GM21515 (cell line): ENCODE results near the gene IWS1.

Source experiments
- ATAC-seq: cut with Tn5 transposase; IDR thresholded peaks from one replicate; pipeline ENCODE4 v1.9.1; 2021; ENCODE audit not compliant: unreplicated experiment

IWS1 gene

GRCh38 chr2:127506510-127506909, 19.8 kb downstream of the IWS1 start:
- ATAC-seq: no peak

- ATAC-seq: no peak
These were observed 21.5 kb downstream of the IWS1 start for GRCh38 chr2:127504552-127505430.

- no peak for ATAC-seq
These were observed 22.8 kb downstream of the IWS1 start for GRCh38 chr2:127503491-127503890.

GRCh38 chr2:127498386-127498785, 27.9 kb downstream of the IWS1 start:
- no peak for ATAC-seq

- no peak for ATAC-seq
These were observed 36.0 kb downstream of the IWS1 start for GRCh38 chr2:127490283-127490682.

GRCh38 chr2:127486247-127487058, 39.8 kb downstream of the IWS1 start:
- no peak for ATAC-seq

- no peak for ATAC-seq
These were observed 40.6 kb downstream of the IWS1 start for GRCh38 chr2:127485694-127486071.

GRCh38 chr2:127485051-127485693, 41.1 kb downstream of the IWS1 start:
- ATAC-seq: no peak

GRCh38 chr2:127482031-127482430, 44.3 kb downstream of the IWS1 start:
- ATAC-seq: no peak

GRCh38 chr2:127479866-127480743, 46.2 kb downstream of the IWS1 start:
- no peak for ATAC-seq

GRCh38 chr2:127479219-127479825, 47.0 kb downstream of the IWS1 start:
- no peak for ATAC-seq

GRCh38 chr2:127475788-127476187, 50.5 kb downstream of the IWS1 start:
- ATAC-seq: no peak

- ATAC-seq: no peak
These were observed 54.0 kb downstream of the IWS1 start for GRCh38 chr2:127472268-127472667.

- no peak for ATAC-seq
These were observed 54.9 kb downstream of the IWS1 start for GRCh38 chr2:127471286-127471988.

GRCh38 chr2:127469974-127470373, 56.3 kb downstream of the IWS1 start:
- ATAC-seq: no peak

- no peak for ATAC-seq
These were observed 57.2 kb downstream of the IWS1 start for GRCh38 chr2:127469051-127469450.

- no peak for ATAC-seq
These were observed 61.0 kb downstream of the IWS1 start for GRCh38 chr2:127465258-127465657.

GRCh38 chr2:127464470-127465257, 61.6 kb downstream of the IWS1 start:
- ATAC-seq: no peak
